Activated T-helper 9 cell treated with anti-CD3 and anti-CD28 coated beads, Interleukin-2, amount 50 U/mL, for 16 hours (primary cell): ENCODE measurements around the gene SEMA3B.
"Not testable (repeated sequence)": the region's sequence is repeated elsewhere in the genome, so short reads cannot be mapped to it uniquely, and the experiment has no call there.

Source experiments
- DNase-seq: peaks from one replicate; pipeline ENCODE4 v3.0.0-alpha.2; 2020; ENCODE audit warnings: low read depth

The SEMA3B gene

DNA sequence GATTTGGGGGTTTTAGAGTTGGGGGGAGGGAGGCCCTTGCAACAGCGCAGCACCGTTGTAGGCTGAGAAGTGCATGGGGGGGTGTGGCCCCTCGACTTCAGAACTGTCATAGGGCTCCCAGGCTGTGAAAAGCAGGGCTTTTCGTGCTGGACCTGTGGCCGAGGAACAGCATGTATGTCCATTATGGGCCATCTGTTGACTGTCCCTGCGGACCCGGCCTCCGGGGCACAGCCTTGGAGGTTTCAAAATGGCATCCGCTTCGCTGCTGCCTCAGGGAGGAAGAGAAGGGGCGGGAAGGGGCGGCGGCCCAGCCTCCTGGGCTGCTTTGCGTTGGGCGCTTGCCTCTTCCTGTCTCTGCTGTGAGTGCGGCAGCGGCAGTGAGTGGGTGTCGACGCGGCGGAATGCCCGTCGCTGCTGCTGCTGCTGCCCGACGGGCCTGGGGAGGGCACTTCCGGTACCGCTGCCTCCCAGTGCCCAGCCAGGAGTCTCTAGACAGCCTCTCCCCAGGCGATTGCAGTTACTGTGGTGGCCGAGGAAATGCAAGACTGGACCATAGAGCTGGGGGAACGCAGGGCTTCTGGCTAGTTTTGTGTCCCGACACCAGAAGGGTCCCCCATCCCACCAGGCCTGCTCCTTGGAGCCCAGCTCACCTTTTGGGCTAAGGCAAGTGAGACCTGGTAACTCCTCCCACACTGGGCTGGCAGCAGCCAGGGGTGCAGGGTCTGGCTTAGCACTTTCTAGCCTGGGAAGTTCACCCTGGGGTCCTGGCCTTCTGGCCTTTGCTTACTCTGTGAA, 31.0 kb upstream of the SEMA3B start:
- peak; percentile 83 for DNase-seq

DNA sequence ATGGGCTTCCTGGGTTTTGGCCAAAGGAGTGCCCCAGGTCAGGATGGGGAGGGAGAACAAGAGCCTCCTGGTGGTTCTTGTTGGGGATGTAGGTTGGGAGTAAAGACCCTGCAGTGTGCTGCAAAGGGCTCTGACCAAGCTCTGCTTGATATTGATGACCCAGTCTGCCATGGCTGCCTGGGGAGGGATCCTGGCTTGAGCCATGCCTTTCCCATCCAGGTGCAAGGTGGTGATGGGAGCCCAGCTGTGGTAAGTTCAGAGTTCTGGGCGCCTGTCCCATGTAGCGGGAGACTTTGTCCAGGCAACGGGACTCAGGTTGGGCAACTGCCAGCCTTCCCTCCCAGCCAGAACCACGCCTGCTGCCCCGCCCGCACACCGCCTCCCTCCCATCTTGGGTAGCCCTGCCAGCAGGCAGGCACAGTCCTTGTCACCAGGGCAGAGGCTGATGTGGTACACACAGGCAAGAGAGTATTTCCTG, 30.4 kb upstream of the SEMA3B start:
- no peak for DNase-seq

GRCh38 chr3:50239649-50240048, 29.3 kb upstream of the SEMA3B start:
- DNase-seq = no peak

DNA sequence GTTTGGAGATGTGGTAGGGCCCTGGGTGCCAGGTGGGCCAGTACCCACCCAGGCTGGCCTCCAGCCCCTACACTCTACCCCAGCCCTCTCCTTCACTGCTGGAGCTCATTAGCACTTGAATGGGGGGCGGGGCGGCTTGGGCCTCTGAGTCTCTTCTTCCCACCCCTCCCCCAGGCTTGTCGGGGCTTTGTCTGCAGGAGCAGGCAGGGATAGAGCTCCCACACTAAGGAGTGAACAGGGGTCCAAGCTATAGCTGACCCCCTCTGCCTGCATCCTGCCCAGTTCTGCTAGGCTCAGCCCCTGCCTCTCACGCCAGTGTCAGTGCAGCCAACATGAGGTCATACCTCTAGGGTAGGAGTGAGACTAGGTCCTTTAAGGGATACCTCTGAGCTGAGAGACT, 27.8 kb upstream of the SEMA3B start:
- DNase-seq = no peak

DNA sequence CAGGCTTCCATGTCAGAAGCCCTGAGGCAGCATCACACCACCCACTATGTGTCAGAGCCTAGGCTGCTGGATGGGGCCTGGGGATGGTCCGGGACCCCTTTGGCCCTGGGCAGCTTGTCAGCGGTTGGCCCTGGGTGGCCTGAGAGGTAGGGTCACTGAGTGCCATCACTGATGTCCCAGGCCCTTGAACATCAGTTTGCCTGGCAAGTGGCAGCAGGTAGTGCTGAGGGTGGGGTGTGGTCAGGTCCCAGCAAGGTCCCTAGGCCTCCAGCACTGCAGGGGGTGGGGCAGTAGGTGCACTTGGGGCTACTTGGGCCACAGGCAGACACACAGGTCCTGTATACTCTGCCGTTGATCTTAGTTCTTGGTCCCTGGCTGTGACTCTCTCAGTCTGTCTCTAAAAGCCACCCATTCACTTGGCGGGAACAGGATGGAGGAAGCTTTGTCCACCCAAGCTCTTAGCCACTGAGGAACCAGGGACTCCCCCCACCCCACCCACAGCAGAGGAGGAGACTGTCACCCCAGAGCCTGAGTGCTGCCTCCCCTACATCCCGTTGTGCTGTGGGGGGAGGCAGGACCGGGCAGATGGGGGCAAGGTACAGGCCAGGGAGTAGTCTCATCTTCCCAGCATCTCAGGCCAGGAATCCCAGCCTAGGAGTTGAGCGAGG, 27.1 kb upstream of the SEMA3B start:
- DNase-seq = no peak

- DNase-seq = no peak
These were observed 26.6 kb upstream of the SEMA3B start for GRCh38 chr3:50242381-50242770.

DNA sequence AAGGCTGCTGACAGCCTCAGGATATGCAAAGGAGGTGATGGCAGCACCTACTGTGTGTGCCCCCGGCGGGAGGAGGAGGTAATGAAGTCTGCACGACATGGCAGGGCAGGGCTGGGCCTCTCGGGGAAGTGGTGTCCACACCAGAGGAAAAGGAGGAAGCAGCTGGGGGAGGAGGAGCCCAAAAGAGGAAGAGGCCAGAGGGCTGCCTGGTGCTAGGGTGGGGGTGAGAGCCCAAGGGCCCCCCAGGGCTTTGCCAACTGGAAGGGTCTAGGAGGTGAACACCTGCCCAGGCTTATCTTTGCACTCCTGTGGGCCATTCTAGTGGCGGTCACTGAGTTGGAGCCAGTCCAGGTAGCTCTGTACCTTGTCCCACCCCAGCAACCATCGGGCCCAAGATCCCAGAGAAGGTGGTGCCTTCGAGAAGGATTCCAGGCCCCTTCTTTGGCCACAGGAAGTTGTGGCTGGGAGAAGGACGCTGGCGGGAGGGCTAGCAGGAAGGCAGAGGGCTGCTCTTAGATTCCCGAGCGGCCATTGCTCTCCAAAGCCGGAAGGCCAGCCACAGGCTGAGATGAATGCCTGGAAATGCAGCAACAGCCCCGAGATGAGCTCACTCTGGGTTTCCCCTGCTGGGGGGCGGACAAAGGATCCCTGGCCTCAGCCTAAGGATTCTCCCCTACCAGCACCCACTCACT, 25.9 kb upstream of the SEMA3B start:
- peak; percentile 46 for DNase-seq

- DNase-seq = no peak
These were observed 25.4 kb upstream of the SEMA3B start for GRCh38 chr3:50243543-50243895.

DNA sequence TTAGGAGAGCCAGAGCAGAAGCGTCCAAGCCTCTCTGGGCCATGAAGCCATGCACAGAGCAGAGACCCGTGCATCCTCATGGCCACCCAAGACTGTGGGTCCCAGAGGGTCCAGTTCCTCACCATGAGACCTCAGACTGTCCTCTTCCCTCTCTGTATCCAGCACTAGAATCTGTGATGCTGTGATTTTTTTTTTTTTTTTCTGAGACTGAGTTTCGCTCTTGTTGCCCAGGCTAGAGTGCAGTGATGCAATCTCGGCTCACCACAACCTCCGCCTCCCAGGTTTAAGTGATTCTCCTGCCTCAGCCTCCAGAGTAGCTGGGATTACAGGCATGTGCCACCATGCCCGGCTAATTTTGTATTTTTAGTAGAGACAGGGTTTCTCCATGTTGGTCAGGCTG, 24.1 kb upstream of the SEMA3B start:
- not testable (repeated sequence) for DNase-seq

GRCh38 chr3:50245251-50245745, 23.6 kb upstream of the SEMA3B start:
- no peak for DNase-seq

DNA sequence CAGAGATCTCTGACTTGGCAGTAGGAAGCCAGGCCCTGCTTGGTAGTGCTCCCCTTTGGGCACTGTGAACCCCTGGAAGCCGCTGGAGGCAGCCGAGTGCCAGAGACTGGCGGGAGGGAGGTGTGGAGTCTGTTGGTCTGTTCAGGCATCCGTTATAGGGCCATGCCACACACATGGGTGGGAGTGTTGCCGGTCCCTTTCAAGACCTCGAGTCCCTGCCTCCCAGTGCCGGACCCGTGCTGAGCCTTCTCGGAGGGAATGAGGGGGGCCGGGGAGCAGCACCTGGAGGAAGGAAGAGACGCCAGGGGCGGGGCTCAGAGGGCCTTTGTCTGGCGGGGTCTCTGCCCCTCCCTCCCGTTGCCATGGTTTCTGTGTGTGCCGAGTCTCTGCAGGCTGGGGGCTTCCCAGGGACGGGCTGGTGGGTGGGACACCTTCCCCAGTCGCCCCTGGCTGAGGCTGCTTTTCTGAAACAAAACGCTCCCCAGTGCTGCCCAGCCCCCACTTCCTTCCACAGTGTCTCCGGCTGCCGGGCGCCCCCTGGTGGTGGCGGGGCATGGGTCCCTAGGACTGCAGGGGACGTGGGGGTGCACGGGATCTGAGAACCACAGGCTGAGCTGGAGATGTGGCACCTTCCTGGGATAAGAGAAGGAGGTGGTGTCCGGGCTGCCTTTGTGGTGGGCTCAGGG, 23.0 kb upstream of the SEMA3B start:
- peak; percentile 94 for DNase-seq

GRCh38 chr3:50246517-50246954, 22.4 kb upstream of the SEMA3B start:
- DNase-seq = peak; percentile 72

DNA sequence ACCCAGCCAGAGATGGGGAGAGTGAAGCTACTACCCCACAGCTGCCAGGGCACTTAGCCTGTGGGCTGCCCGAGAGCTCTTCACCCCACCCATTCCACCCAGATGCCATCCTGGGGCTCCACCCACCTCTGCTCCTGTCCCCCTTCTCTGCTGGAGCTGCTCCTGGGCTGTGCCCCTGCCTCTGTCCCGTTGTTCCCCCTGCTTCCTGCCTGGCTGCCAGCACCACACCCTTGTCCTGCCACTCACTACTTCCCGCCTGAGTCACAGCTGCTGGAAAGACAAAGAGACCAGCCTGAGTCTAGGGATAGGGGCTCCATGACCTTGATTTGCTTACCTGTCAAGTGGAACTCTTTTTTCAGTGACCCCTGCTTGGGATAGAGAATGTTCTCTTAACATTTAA, 20.6 kb upstream of the SEMA3B start:
- DNase-seq = no peak

DNA sequence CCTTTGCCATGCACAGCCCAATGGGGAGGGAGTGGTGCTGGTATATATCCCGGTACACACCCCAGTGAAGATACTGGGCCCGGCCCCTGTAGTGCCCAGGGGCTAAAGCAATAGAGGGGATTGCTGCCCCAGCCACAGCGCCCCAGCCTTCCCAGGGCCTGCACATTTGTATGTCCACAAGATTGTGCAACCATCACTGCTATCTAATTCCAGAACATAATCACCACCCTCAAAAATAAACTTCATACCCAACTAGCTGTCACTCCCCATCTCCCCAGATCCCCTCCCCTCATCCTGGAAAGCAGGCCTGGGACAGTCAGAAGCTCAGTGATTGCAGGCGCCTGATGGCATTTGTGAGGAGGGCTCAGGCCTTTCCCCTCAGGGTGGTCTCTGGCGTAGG, 19.5 kb upstream of the SEMA3B start:
- DNase-seq = no peak

DNA sequence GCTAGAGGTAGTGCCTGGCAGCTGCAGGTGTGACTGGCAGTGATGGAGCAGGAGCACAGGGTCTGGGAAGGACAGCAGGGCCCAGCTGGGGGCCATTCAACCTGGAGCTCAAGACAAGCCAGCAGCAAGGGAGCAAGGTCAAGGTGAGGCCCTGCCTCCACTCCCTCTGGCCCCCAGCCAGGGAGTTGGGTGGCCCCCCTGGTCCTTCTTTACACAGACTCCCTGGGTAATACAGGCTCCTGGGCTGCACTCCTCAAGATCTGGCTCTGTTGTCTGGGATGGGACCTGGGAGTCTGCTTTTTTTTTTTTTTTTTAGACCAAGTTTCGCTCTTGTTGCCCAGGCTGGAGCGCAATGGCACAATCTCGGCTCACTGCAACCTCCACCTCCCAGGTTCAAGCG, 18.4 kb upstream of the SEMA3B start:
- DNase-seq = no peak

DNA sequence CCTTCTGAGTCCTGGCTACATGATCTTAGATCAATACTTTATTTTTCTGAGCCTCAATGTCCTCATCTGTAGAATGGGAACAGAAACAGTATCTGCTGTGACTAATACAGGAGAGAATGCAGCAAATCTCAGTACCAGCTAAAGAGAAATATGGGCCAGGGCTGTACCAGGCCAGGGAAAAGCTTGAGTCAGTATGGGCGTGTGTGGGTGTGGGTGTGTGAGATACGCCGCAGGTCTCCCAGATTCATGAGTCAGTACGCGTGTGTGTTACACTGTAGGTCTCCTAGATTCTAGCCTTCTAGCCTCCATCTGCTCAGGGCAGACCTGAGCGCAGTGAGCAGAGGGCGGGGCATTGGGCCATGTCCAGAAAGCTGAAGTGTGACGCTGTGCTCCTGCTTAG, 17.7 kb upstream of the SEMA3B start:
- DNase-seq = peak; percentile 44

GRCh38 chr3:50254577-50255250, 14.2 kb upstream of the SEMA3B start:
- no peak for DNase-seq

DNA sequence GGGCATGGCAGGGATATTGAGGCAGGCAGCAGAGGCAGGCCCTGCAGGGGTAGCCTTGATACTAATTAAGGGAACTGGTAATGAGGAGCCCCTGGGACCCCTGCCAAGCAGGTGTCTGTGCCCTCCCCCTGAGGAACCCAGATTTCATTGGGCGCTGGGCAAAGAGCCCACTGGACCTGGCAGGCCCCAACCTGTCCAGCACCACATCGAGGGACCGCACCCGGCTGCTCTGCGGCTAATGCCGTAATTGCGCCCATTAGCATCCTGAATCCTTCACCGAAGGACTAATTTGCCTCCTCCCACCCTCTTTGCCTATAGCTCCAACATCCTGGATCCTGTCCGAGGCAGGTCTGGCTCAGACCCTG, 13.7 kb upstream of the SEMA3B start:
- DNase-seq = no peak

DNA sequence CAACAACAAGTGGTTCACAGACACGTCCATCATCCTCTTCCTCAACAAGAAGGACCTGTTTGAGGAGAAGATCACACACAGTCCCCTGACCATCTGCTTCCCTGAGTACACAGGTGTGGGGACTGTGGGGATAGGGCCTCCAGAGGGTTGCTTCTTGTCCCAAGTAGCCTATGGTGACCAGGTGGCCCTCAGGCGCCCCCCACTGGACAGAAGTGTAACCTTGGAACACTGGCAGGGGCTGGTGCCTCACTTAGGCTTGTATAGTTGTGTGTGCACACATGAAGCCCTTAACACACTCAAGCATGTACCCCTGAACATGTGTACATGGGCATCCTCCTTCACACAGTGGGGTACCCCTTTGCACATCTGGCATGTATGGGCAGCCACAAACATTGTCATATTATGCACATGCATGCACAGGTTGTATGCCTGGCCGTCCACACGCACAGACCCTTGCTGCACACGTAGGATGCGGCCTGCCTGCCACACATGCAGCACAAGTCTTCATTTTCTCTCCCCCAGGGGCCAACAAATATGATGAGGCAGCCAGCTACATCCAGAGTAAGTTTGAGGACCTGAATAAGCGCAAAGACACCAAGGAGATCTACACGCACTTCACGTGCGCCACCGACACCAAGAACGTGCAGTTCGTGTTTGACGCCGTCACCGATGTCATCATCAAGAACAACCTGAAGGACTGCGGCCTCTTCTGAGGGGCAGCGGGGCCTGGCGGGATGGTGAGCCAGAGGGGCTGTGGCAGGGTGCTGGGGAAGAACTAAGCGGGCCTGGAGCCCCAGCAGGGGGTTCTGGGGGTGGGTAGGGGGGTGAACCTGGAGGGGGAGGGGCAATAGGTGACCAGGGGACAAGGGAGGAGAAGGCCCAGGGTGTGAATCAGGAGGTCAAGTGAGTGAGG, 11.7 kb upstream of the SEMA3B start:
- DNase-seq = no peak

GRCh38 chr3:50258029-50258680, 10.8 kb upstream of the SEMA3B start:
- no peak for DNase-seq
